GM06990 (cell line): ENCODE results near the gene POLR2F.

Experiments used
- DNase-seq: peaks from one replicate; pipeline ENCODE4 v3.0.0-alpha.2; 2011; ENCODE audit not compliant: insufficient read length; ENCODE audit errors: extremely low read depth
- H3K27me3 ChIP-seq: replicated peaks from 2 replicates; pipeline ENCODE4 v1.6.0; 2011; ENCODE audit warnings: low read length; ENCODE audit not compliant: control insufficient read depth, insufficient read depth
- H3K36me3 ChIP-seq: 2 replicates; pipeline ENCODE4 v1.5.1; 2011; ENCODE audit warnings: low read length; ENCODE audit not compliant: control insufficient read depth, insufficient read depth
- H3K4me3 ChIP-seq: replicated peaks from 2 replicates; pipeline ENCODE4 v1.5.1; 2011; ENCODE audit warnings: low read depth, mild to moderate bottlenecking, control low read depth, low read length
- TF ChIP-seq, protein P1 (sequence below): IDR thresholded peaks from 2 replicates; pipeline ENCODE4 v1.5.1; 2011; ENCODE audit warnings: low read length, control low read depth, mild to moderate bottlenecking, inconsistent platforms; ENCODE audit not compliant: insufficient read depth, poor library complexity, severe bottlenecking

The POLR2F gene

DNA sequence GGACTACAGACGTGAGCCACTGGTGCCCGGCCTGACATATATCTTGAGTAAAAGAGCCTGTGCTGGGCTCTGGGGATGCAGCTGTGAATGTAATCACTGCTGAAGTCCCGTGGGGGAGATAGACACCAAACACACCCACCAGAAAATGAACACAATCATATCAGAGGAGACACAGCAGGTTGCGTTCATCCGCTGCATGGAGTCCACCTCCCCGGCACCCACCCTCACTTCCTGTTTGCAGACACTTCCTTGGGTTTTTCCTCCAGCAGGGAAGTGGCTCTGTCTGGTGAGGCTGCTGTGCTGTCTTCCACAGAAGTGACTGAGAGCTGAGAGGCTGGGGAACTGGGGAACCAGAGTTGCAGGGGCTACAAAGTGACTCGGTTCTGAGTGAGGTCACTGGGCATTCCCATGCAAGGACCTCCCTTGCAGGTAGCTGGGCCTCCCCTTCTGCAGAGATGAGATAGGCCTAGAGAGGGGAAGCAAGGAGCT lies 40.2 kb upstream of the POLR2F start:
- TF ChIP-seq, protein P1, sequence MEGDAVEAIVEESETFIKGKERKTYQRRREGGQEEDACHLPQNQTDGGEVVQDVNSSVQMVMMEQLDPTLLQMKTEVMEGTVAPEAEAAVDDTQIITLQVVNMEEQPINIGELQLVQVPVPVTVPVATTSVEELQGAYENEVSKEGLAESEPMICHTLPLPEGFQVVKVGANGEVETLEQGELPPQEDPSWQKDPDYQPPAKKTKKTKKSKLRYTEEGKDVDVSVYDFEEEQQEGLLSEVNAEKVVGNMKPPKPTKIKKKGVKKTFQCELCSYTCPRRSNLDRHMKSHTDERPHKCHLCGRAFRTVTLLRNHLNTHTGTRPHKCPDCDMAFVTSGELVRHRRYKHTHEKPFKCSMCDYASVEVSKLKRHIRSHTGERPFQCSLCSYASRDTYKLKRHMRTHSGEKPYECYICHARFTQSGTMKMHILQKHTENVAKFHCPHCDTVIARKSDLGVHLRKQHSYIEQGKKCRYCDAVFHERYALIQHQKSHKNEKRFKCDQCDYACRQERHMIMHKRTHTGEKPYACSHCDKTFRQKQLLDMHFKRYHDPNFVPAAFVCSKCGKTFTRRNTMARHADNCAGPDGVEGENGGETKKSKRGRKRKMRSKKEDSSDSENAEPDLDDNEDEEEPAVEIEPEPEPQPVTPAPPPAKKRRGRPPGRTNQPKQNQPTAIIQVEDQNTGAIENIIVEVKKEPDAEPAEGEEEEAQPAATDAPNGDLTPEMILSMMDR = no peak
- DNase-seq = no peak
- H3K27me3 ChIP-seq = no peaks in the 10 kb centered on the region
- H3K36me3 ChIP-seq = peaks cover 13% of the 10 kb centered on the region
- no peak overlapping the region for H3K4me3 ChIP-seq

DNA sequence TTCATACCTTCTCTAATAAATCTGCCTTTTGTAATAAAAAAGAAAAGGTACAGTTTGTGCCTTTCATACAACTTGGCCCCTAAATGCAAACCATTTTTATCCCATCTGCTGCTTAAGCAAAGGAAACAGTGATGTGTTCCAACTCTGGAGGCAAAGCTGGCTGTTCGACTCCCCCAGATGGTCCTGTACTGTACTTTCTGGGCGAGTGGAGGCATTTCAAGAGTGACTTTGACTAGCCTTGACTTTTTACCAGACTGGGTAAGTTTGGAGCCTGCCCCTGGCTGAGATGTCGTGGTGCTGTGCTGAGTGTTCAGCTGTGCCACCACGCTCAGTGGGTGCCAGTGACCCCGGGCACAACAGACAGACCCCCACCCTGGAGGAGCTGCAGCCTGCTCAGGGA lies 37.2 kb upstream of the POLR2F start:
- TF ChIP-seq, protein P1 = no peak
- H3K36me3 ChIP-seq = peaks cover 23% of the 10 kb centered on the region
- H3K27me3 ChIP-seq = no peaks in the 10 kb centered on the region
- no peak for DNase-seq
- no peak overlapping the region for H3K4me3 ChIP-seq

DNA sequence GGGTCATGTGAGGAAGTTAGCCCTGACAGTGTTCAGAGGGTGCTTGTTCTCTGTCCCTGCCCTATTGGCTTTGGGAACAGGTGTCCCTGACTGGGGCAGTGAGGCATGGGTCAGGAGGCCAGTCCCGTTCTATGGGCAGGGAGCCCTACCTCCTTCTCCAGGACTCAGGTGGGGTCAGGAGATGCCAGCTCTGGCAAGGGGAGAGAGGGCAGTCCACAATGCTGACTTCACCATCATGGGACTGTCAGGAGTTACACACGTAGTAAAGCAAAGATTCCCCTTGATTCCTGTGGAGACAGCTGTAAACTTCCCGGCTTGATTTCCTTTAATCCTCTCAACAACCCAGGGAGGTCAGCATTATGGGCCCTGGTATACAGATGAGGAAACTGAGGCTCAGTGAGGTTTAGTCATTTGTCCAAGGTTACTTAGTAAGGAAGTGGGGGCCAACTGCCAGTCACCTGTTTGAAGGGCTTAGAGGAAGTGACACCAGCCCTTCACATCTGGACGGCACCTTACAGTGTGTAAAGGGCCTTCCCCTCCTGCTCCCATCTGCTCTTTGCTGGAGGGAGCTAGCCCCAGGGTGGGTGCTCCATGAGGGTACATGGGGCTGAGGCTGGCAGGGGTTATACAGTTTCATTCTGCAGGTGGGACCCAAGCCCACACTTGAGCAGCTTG lies 35.5 kb upstream of the POLR2F start:
- DNase-seq = no peak
- H3K27me3 ChIP-seq = no peaks in the 10 kb centered on the region
- peaks cover 19% of the 10 kb centered on the region for H3K36me3 ChIP-seq
- TF ChIP-seq, protein P1 = no peak
- H3K4me3 ChIP-seq = no peak overlapping the region

DNA sequence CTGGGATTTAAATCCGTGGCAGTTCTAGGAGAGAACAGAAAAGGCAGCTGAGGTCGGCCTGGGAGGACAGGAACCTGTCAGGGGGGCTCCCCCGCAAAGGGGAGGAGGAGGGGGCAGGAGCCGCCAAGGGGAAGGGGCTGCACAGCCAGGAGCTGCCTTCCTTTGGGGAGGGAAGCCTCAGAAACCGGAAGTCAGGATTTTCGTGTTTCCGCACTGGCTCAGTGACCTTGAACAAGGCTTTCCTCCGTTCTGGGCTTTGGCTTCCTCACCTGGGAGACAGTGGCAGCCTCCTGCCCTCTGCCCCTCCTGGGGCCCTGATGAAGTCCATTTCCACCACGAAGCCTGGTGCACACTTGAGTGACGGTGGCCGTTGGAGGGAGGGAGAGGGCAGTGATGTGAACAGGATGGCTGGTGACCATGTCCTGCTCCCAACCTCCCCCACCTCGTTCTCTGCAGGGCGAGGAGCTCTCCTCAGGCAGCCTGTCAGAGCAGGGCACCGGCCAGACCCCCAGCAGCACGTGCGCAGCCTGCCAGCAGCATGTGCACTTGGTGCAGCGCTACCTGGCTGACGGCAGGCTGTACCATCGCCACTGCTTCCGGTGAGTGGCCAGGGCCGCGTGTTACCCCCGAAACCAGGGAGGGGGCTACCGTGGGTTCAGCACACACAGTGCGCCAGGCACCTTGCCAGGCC lies 34.8 kb upstream of the POLR2F start:
- H3K4me3 ChIP-seq = no peak overlapping the region
- TF ChIP-seq, protein P1 = no peak

DNA sequence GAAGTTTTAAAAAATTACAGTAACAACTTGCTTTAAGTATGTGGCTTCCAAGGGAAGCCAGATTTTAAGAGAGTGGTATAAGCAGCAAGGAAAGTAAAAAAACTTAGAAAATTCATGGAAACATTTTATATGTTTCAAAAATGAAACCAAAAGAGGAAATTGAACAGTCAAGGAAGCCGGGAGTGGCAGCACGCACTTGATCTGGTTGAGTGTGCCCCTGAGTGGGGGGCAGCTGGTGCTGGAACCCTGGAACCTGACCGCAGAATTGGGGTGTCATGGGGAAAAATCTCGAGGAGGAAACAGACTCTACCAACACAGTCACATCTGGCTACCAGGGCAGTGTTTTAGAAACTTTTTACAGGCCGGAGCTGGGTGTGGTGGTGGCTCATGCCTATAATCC lies 33.4 kb upstream of the POLR2F start:
- Histone ChIP-seq H3K4me3 (no peak overlapping the region), H3K36me3 (peaks cover 19% of the 10 kb centered on the region), H3K27me3 (no peaks in the 10 kb centered on the region)
- DNase-seq = no peak
- TF ChIP-seq, protein P1 = no peak

More for the DNA sequence above, 34.8 kb upstream of the POLR2F start:
- H3K36me3 ChIP-seq = peaks cover 15% of the 10 kb centered on the region
- no peaks in the 10 kb centered on the region for H3K27me3 ChIP-seq
- no peak for DNase-seq
